Jurkat, Clone E6-1 (cell line): ENCODE data around the gene TGFBR1.
A peak's percentile ranks its signal among the peaks of the same experiment; 100 is the strongest.
"Not testable (repeated sequence)": the region's sequence is repeated elsewhere in the genome, so short reads cannot be mapped to it uniquely, and the experiment has no call there.

Source experiments
- DNase-seq: peaks from one replicate; pipeline ENCODE4 v3.0.0-alpha.2; 2011; ENCODE audit warnings: low read depth, low spot score
- H3K4me3 ChIP-seq: 2 replicates; pipeline ENCODE4 v1.5.1; 2011; ENCODE audit warnings: mild to moderate bottlenecking, low read length, control low read depth, moderate library complexity

The TGFBR1 gene

GRCh38 chr9:99178912-99179872 lies 74.3 kb downstream of the TGFBR1 start:
- no peak overlapping the region for H3K4me3 ChIP-seq
- DNase-seq = no peak

DNA sequence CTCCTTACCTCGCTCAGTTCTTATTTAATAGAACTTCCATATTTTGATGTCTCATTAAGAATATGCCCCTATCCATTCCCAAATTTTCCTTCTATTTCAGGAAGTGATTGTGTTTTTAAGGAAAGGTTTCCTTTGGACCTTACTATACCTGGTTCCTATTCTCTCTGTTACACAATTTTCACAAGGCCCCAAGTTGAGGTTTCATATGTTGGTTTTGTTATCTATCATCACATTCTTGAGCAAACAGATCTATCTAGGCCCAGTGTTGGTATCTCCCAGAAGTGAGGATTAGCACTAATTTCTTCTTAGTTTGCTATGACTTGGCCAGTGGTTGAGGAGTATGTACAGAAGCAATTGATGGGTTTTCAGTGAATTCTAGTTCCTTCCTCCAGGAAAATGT lies 75.3 kb downstream of the TGFBR1 start:
- no peak overlapping the region for H3K4me3 ChIP-seq
- DNase-seq = no peak

DNA sequence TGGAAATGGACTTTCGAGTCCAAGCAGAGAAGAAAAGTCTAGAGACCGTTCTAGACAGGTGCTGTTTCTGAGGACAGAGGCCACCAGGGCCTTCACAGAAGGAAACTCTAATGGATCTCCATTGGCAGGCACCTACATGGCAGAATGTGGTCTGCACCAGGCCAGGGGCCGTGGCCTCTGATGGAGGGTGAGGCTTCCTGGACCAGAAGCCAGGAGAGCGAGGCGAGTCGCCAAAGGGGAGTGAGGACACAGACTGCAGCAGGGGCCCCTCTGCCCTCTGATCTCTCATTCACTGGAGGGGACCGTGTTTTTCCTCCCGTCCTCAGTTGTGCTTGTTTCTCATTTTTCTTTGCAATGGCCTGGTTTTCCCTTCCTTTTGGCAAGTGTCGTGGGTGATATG lies 75.7 kb downstream of the TGFBR1 start:
- no peak for DNase-seq
- H3K4me3 ChIP-seq = no peak overlapping the region

DNA sequence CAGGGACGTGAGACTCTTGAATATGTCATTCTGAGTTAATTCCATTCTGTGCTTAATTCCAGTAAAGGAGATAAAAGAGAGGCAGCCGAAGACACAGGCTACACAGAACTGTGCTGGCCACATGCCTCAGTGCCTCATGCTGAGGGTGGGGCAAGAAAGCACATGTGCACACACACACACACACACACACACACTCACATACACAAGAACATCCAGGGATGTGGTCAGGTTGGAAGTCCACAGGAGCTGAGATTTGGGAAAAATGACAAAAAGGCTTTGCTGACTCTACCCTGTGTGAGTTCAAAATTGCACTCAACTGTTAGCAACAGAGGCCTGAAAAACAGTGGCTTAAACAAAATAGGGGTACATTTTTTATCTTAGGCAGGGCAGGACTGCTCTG lies 76.3 kb downstream of the TGFBR1 start:
- H3K4me3 ChIP-seq = no peak overlapping the region
- no peak for DNase-seq

DNA sequence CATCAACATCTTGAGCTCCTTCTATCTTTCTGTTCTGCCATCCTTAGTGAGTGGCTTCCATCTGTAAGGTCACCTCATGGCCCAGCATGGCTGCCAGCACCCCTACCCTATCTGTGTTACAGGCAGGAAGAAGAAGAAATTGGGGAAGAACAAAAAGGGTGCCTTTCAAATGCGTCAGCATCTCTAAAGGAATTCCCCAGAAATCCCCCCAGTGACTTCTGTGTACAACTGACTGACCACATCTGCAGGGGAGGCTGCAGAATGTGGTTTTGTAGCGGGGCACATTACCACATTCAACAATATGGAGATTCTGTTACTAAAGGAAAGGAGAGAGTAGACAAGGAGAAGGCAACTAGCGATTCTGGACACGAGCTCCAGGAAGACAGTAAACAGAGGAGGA lies 76.7 kb downstream of the TGFBR1 start:
- no peak overlapping the region for H3K4me3 ChIP-seq
- no peak for DNase-seq

DNA sequence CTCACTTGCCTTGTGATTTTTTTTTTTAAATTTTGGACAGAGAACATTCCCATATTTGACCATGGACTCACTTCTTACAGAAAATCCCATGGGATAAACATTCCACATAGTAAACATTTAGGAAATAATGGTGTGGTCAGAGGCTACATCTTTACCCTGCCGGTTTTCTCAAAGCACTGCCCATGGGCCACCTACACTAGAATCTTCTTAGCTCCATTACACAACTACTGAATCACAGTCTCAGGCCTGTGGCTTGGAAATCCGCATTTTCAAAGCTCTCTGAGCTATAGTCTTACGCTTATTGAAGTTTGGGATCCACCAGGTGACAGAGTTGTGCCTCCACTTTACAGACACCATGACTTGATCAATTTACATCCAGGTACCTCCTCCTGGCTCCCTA lies 77.4 kb downstream of the TGFBR1 start:
- no peak for DNase-seq
- no peak overlapping the region for H3K4me3 ChIP-seq

- H3K4me3 ChIP-seq = no peak overlapping the region
- DNase-seq = no peak
Observed at GRCh38 chr9:99183616-99184015, 78.7 kb downstream of the TGFBR1 start.

- DNase-seq = no peak
- no peak overlapping the region for H3K4me3 ChIP-seq
Observed at GRCh38 chr9:99184110-99184474, 79.2 kb downstream of the TGFBR1 start.

- peak; percentile 87 for DNase-seq
- no peak overlapping the region for H3K4me3 ChIP-seq
Observed at GRCh38 chr9:99184475-99185347, 79.8 kb downstream of the TGFBR1 start.

DNA sequence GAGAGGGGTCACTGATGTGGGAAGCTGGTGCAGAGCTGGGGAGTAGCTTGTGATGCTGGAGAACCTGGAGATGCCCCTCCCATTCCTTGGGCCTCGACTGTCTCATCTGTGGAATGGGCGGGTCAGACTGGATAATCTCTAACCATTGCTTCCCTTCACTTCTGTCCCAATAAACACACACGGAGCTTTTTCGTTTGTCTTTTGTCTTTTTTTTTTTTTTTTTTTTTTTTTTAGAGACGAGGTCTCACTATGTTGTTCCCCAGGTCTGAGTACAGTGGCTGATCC lies 80.4 kb downstream of the TGFBR1 start:
- no peak overlapping the region for H3K4me3 ChIP-seq
- no peak for DNase-seq

- DNase-seq = no peak
- no peak overlapping the region for H3K4me3 ChIP-seq
Observed at GRCh38 chr9:99185934-99186333, 81.0 kb downstream of the TGFBR1 start.

GRCh38 chr9:99187311-99187710 lies 82.4 kb downstream of the TGFBR1 start:
- no peak overlapping the region for H3K4me3 ChIP-seq
- no peak for DNase-seq

DNA sequence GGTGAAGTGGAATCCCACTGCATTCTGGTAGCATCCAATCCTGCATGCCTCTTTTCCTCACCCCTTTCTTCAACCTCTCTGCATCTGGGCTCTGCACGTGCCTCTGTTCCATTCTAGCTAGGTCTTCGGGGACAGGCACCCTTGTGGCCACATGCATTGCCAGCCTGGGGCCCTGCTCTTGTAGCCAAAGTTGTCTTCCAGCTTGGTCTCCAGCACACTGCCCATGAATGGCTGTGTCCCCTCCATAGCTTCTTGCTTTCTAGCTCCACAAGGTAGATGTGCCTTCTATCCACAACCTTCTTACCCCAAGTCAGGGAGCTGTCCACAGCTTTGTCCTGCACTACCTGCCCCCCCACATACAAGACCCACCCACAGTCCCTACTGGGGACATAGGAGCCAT lies 84.3 kb downstream of the TGFBR1 start:
- no peak for DNase-seq
- no peak overlapping the region for H3K4me3 ChIP-seq

DNA sequence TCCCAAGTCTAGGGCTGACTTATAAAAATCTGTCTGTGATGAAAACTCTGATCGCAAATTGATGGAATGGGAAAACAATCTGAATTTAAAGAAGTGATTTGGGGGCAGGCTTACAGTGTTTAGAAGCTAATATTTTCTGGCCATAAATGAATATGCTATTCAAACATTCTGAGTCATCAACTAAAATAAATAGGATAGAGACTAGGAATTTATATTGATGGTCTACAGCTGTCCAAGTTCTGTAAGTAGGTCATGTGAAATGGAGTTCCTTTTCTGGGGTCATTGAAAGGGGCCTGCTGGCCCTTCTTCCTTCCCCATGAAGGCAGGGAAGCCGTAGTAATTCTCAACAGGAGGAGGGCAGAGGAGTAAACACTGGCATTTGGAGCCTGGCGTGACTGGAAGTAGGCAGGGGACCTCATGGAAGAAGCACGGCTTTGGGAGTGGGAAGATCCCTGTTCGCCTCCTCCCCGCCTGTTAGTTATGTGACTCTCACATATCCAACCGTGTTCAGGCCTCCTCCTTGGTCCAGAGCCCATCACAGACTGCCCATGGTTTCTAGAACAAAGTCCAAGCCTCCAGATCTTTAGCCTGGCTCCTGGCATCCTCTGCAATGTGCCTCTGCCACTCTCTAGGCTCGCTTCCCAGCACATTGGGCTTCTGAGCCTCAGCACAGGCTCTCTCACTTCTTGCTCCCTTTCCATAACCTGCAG lies 85.1 kb downstream of the TGFBR1 start:
- no peak for DNase-seq
- no peak overlapping the region for H3K4me3 ChIP-seq

GRCh38 chr9:99190597-99191283 lies 85.8 kb downstream of the TGFBR1 start:
- H3K4me3 ChIP-seq = no peak overlapping the region
- DNase-seq = no peak

GRCh38 chr9:99192786-99193465 lies 88.0 kb downstream of the TGFBR1 start:
- no peak overlapping the region for H3K4me3 ChIP-seq
- DNase-seq = no peak

GRCh38 chr9:99193466-99193821 lies 88.5 kb downstream of the TGFBR1 start:
- no peak overlapping the region for H3K4me3 ChIP-seq

GRCh38 chr9:99196484-99196883 lies 91.6 kb downstream of the TGFBR1 start:
- not testable (repeated sequence) for DNase-seq, H3K4me3 ChIP-seq

More at GRCh38 chr9:99193466-99193821, 88.5 kb downstream of the TGFBR1 start:
- DNase-seq = peak; percentile 53

GRCh38 chr9:99197124-99197630 lies 92.3 kb downstream of the TGFBR1 start:
- H3K4me3 ChIP-seq = no peak overlapping the region
- DNase-seq = no peak
